Activated CD4-positive, alpha-beta memory T cell treated with anti-CD3 and anti-CD28 coated beads, Interleukin-2, amount 10 ng/mL, durations not matched to agents 7 days and 5 days (primary cell): ENCODE data around the gene PSG2. TPM values are rescaled to one million over a fixed set of nuclear protein-coding genes. Genes with fewer than 3 reads are reported as not detected.

ENCODE experiments used
- total RNA-seq, 2 experiments: library from RNA; stranded (reverse); gene quantifications; one replicate each; pipeline ENCODE4 v1.2.3, GENCODE V29; 2021

PSG2 gene
- total RNA-seq, 2 experiments from 2014 or later = not detected

Other genes starting within 250 kb of the PSG2 start
- gene PSG1, start 203.0 kb downstream of the PSG2 start, total RNA-seq = not detected
- not detected for gene PSG6, start 164.8 kb downstream of the PSG2 start, total RNA-seq
- not detected for gene PSG7, start 145.5 kb downstream of the PSG2 start, total RNA-seq
- gene PSG11, start 56.2 kb downstream of the PSG2 start, total RNA-seq = not detected
- not detected for gene PSG5, start 103.8 kb upstream of the PSG2 start, total RNA-seq
- not detected for gene PSG4, start 122.9 kb upstream of the PSG2 start, total RNA-seq
- gene PSG9, start 186.8 kb upstream of the PSG2 start, total RNA-seq = not detected